Cerebellar nuclear complex (tissue), 1 donor: ENCODE results near the gene CFAP70.

Experiments used
- DNase-seq, 2 experiments: peaks; one replicate each; lab custom pipeline; 2025; lab: John Stamatoyannopoulos, UW

Gene CFAP70

GRCh38 chr10:73215749-73216148 lies 142.9 kb downstream of the CFAP70 start:
- DNase-seq = no peak

DNA sequence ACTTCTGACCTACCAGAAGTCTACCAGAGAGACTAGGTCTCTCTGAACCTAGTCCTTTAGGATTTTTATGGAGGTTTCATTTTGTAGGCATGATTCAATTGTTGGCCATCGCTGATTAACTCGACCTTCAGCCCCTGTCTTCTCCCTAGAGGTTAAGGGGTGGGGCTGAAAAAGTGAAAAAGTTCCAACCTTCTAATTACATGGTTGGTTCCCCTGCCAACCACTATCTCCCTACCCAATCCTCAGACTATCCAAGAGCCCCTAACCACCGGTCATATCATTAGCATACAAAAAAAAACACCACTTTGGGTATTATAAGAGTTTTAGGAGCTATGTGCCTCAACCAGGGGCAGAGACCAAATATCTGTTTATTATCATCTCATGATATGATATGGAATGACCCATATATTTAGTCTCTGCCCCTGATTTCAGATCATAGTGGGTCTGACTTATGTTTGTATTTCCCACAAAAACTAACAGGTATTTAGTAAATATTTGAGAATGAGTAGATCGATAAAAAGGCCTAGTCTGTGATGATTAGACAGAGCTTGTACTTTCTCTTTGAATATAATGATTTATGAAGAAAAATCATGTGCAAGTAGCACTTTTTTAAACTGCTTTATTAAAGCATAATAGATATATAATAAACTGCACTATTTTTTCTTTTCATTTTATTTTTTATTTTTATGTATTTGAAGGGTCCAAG lies 147.4 kb downstream of the CFAP70 start:
- DNase-seq = no peak

GRCh38 chr10:73210395-73211105 lies 148.1 kb downstream of the CFAP70 start:
- no peak for DNase-seq

- no peak for DNase-seq
Measured at GRCh38 chr10:73209705-73210104, 149.0 kb downstream of the CFAP70 start.

DNA sequence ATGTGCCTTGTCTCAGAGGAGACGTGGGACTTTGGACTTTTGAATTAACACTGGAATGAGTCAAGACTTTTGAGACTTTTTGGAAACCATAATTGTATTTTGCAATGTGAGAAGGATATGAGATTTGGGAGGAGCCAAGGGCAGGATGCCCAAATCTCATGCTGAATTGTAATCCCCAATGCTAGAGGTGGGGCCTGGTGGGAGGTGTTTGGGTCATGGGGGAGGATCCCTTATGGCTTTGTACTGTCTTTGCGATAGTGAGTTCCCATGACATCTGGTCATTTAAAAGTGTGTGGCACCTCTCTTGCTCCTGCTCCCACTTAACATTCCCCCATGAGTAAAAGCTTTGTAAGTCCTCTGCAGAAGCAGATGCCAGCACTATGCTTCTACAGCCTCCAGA lies 150.8 kb downstream of the CFAP70 start:
- no peak for DNase-seq

DNA sequence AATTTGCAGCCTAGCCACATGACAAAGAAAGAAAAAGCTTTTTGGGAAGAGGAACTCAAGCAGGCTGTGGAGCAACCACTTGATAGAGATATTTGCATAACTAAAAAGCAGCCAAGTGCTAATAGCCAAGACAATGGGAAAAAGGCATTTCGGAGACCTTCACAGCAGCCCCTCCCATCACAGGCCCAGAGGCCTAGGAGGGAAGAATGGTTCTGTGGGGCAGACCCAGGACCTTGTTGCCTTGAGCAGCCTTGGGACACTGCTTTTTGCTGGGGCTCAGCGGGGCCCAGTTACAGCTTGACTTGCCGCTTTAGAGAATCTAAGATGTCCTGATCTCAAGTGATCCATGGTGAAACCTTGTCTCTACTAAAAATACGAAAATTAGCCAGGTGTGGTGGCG lies 152.3 kb downstream of the CFAP70 start:
- DNase-seq = no peak

DNA sequence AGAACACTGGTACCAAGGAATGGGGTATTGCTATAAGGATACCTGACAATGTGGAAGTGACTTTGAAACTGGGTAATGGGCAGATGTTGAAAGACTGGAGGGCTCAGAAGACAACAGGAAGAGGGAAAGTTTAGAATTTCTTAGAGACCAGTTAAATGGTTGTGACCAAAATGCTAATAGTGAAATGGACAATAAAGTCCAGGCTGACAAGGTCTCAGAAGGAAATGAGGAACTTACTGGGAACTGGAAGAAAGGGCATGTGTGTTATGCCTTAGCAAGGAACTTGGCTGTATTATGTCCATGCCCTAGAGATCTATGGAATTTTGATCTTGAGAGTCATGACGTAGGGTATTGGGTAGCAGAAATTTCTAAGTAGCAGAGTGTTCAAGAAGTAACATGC lies 152.8 kb downstream of the CFAP70 start:
- DNase-seq = no peak

DNA sequence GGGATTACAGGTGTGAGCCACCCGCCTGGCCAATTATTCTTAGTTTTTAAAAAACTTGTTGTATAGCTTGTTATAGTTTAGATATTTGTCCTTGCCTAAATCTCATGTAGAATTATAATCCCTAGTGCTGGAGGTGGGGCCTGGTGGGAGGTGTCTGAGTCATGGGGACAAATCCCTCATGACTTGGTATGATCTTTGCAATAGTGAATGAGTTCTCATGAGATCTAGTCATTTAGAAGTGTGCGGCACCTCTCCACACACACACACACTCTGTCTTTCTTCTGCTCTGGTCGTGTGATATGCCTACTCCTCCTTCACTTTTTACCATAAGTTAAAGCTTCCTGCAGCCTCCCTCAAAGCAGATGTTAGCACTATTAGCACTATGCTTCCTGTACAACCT lies 153.6 kb downstream of the CFAP70 start:
- DNase-seq = no peak
